Urinary bladder (tissue), 4 donors: Measurements from ENCODE around the gene GAL3ST2. TPM values are rescaled to one million over a fixed set of nuclear protein-coding genes. Genes with fewer than 3 reads are reported as not detected.
"Not testable (repeated sequence)": the region's sequence is repeated elsewhere in the genome, so short reads cannot be mapped to it uniquely, and the experiment has no call there.

Source experiments
- DNase-seq: peaks from one replicate; pipeline ENCODE4 v3.0.0-alpha.2; 2015; ENCODE audit errors: extremely low spot score
- H3K27ac ChIP-seq: one replicate; pipeline ENCODE4 v1.5.1; 2013; ENCODE audit warnings: low read depth, mild to moderate bottlenecking, moderate library complexity
- H3K36me3 ChIP-seq: one replicate; pipeline ENCODE4 v1.6.1; 2013; ENCODE audit warnings: mild to moderate bottlenecking, moderate library complexity; ENCODE audit not compliant: insufficient read depth
- H3K4me1 ChIP-seq: one replicate; pipeline ENCODE4 v1.6.1; 2013; ENCODE audit warnings: mild to moderate bottlenecking, moderate library complexity; ENCODE audit not compliant: insufficient read depth
- H3K4me3 ChIP-seq: one replicate; pipeline ENCODE4 v1.5.1; 2013; ENCODE audit warnings: low read depth, low read length
- WGBS: extraction: QIAGEN DNeasy Blood & Tissue Kit; methylation state at CpG from one replicate; pipeline ENCODE4 v1.1.7; 2013; 5-methylcytosine and 5-hydroxymethylcytosine counted together
- polyA plus RNA-seq: library from polyadenylated mRNA; stranded (reverse); fragments of 200-250 nt; gene quantifications from one replicate; pipeline ENCODE4 v1.2.3, GENCODE V29; 2013
- total RNA-seq: library from RNA; depleted of rRNA; stranded (reverse); fragments of >200 nt; gene quantifications from one replicate; pipeline ENCODE4 v1.2.3, GENCODE V29; 2014
- donor health status: healthy with polysubstance abuse.
- donor health status: healthy.

GAL3ST2 gene
- total and polyA plus RNA-seq, 2 donors, result not detected

DNA sequence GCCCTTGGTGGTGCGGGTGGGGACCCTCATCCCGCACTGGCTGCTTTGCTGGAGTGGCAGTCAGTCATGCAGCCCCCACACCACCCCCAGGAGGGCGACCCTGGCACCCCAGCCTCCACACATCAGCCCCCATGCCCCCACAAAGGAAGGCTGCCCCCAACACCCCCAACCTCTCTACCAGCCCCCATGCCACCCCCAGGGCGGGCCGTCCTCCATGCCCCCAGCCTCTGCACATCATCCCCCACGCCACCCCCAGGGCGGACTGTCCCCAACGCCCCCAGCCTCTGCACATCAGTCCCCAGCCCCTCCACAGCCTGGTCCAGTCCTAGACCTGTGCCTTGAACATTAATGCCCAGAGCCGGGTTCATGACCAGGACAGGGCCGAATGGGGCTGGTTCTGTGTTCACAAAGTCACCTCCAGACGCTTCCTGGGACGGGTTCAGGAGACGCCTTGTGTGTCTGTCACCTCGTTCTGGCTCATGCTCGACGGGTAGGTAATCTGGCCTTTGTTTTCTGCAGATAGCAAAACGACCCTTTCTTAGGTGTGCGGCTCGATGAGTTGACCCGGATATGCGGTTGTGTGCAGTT, 23.8 kb upstream of the GAL3ST2 start:
- no peaks in the 10 kb centered on the region for H3K36me3 ChIP-seq
- no peak for DNase-seq
- no peak overlapping the region for H3K4me3 ChIP-seq
- 94% methylated on average over 21 of the region's 21 CpGs for WGBS
- no peaks in the 10 kb centered on the region for H3K4me1 ChIP-seq
- no peak overlapping the region for H3K27ac ChIP-seq

DNA sequence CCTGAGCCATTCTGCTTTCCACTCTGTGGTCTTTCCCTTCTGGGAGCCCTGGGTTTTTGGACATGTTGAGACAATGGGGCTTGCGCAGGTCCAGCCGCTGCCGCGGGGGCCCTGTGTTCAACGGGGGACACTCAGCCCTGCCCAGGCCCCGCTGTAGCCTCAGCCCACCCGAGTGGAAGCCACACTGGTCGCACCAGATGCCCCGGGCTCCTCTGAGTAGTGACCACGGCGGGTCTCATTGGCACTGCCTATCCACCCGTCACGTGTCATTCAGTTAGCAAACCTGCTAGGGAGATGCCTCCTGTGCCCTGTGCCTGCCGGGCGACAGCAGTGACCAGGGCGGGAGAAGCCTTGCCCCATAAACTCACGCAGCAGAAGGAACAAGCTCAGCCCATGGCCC, 23.1 kb upstream of the GAL3ST2 start:
- Histone ChIP-seq H3K4me1 (no peaks in the 10 kb centered on the region), H3K27ac (no peak overlapping the region), H3K4me3 (no peak overlapping the region), H3K36me3 (no peaks in the 10 kb centered on the region)
- WGBS, result 94% methylated on average over 17 of the region's 17 CpGs
- no peak for DNase-seq

DNA sequence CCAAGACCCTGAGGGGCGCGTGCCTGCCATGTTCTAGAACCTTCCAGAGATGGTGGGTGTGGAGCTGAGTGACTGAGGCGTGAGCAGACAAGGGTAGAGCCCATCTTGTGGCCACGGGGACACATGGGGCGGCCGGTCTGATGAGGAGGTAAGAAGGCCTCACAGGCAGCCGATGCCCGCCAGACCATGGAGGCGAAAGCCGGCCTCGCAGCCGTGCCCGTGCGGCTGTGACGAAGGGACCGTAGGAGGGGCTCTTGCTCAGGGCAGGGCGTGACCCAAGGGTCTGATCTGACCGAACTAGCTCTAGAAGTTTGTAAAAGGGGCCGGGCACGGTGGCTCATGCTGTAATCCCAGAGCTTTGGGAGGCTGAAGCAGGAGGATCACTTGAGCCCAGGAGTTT, 22.6 kb upstream of the GAL3ST2 start:
- no peaks in the 10 kb centered on the region for H3K36me3 ChIP-seq
- H3K27ac ChIP-seq, result no peak overlapping the region
- H3K4me1 ChIP-seq, result no peaks in the 10 kb centered on the region
- no peak for DNase-seq
- H3K4me3 ChIP-seq, result no peak overlapping the region
- 97% methylated on average over 20 of the region's 20 CpGs for WGBS

DNA sequence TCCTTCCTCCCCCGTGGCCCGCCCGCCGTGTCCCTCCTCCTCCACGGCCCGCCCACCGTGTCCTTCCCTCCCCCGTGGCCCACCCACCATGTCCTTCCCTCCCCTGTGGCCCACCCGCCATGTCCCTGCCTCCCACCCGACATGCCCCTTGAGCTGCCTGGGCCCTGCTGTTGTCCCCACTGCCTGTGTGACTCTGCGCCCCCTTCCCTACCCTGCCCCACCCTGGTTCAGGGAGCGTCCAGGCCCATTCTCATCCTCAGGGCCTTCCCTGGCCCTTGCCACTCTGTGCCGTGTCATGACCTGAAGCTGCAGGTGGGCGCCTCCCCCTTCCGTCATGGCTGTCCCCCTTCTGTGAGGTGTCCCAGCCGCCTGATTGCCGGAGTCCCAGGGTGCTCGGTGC, 21.5 kb upstream of the GAL3ST2 start:
- Histone ChIP-seq H3K36me3 (no peaks in the 10 kb centered on the region), H3K4me3 (no peak overlapping the region), H3K4me1 (no peaks in the 10 kb centered on the region), H3K27ac (no peak overlapping the region)
- no peak for DNase-seq
- WGBS, result 88% methylated on average over 17 of the region's 18 CpGs

DNA sequence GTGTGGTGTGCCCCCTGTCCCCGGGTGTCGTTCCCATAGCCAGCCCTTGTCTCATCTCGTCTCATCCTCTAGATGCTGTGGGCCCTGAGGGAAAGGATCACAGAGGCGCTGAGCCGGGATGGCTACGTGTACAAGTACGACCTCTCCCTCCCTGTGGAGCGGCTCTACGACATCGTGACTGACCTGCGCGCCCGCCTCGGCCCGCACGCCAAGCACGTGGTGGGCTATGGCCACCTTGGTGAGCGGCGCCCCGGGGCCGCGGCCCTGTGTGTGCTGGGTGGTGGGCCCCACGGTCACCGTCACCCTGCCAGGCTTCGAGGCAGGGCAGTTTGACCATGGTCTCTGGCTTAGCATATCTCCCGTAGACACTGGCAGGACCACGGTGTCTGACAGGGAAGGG, 20.8 kb upstream of the GAL3ST2 start:
- no peak for DNase-seq
- 96% methylated on average over 27 of the region's 27 CpGs for WGBS

DNA sequence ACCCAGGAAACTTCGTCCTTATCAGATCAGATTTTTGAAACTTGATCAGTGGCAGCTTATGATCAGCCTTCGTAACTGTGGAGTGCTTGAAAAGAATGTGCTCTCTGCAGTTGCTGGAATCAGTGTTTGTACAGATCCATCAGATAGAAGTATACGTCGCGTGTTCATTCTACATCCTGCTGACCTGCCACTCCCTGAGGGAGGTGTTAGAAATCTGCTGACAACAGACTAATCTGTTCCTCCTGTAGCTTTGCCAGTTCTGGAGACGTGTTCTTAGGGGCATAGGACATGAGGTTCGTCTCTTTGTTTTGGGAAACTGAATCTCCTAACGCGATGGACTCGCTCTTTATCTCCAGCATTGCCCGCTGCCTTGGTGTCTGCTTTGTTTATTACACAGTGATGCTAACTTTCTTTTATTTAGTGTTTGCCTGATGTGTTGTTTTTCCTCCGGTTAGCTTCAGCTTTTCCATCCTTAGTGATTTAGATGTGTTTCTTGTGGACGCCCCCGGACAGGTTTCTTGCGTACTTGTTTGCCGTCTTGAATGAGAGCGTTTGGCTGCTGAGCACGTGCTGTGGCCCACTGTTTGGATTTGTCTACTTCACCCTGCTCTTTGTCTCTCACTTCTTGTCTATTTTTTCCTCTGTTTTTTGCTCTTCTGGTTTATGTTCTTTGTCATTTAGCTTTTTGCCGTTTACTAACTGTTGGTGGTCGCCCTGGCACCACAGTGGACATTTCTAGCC, 17.4 kb upstream of the GAL3ST2 start:
- Histone ChIP-seq H3K36me3 (no peaks in the 10 kb centered on the region), H3K4me3 (no peak overlapping the region), H3K4me1 (no peaks in the 10 kb centered on the region), H3K27ac (no peak overlapping the region)
- 80% methylated on average over 20 of the region's 20 CpGs for WGBS
- DNase-seq, result no peak

More for the DNA sequence above, 20.8 kb upstream of the GAL3ST2 start:
- H3K4me3 ChIP-seq, result no peak overlapping the region
- H3K4me1 ChIP-seq, result no peaks in the 10 kb centered on the region
- no peak overlapping the region for H3K27ac ChIP-seq
- no peaks in the 10 kb centered on the region for H3K36me3 ChIP-seq

DNA sequence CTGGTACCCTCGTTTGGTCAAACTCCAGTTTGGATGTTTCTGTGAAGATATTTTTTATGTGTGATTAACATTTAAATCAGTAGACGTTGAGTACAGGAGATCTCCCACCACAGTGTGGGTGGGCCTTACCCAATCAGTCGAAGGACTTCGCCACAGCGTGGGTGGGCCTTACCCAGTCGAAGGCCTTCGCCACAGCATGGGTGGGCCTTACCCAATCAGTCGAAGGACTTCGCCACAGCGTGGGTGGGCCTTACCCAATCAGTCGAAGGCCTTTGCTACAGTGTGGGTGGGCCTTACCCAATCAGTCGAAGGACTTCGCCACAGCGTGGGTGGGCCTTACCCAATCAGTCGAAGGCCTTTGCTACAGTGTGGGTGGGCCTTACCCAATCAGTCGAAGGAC, 16.7 kb upstream of the GAL3ST2 start:
- not testable (repeated sequence) for H3K4me1 ChIP-seq, H3K27ac ChIP-seq, H3K36me3 ChIP-seq, DNase-seq, H3K4me3 ChIP-seq
- WGBS, result 95% methylated on average over 11 of the region's 16 CpGs

DNA sequence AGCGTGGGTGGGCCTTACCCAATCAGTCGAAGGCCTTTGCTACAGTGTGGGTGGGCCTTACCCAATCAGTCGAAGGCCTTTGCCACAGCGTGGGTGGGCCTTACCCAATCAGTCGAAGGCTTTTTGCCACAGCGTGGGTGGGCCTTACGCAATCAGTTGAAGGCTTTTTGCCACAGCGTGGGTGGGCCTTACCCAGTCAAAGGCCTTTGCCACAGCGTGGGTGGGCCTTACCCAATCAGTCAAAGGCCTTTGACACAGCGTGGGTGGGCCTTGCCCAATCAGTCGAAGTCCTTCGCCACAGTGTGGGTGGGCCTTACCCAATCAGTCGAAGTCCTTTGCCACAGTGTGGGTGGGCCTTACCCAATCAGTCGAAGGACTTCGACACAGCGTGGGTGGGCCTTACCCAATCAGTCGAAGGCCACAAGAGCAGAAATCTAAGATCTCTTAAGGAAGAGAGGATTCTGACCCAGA, 16.3 kb upstream of the GAL3ST2 start:
- DNase-seq, result no peak
- Histone ChIP-seq H3K4me1 (no peaks in the 10 kb centered on the region), H3K4me3 (no peak overlapping the region), H3K36me3 (no peaks in the 10 kb centered on the region), H3K27ac (no peak overlapping the region)
- WGBS, result 97% methylated on average over 17 of the region's 17 CpGs

DNA sequence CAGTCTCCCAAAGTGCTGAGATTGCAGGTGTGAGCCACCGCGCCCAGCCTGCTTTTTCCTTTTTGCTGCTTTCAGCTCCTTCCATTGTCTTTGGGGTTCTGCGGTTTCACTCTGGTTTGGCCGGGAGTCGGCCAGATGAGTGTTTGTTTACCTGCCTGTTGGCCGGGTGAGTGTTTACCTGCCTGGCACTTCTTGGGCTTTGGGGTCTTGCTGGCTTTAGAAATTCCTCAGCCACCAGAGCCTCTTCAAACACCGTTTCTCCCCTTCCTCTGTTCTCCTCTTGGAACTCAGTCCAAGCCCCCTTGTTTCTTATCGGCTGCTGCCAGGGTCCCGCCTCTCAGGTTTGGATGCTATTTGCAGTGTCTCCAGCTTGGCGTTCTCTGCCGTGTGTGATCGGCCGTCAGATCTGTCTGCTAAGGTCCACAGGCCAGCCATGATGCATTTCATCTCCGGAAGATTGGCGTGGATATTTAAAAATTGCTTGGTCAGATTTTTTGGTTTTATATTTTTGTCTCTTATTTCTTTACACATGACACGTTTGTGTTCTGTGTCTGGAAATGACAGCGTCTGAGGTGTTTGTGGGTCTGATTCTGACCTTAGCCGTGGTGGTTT, 14.2 kb upstream of the GAL3ST2 start:
- no peak overlapping the region for H3K27ac ChIP-seq
- H3K36me3 ChIP-seq, result no peaks in the 10 kb centered on the region
- 79% methylated on average over 18 of the region's 18 CpGs for WGBS
- no peaks in the 10 kb centered on the region for H3K4me1 ChIP-seq
- H3K4me3 ChIP-seq, result no peak overlapping the region
- no peak for DNase-seq

DNA sequence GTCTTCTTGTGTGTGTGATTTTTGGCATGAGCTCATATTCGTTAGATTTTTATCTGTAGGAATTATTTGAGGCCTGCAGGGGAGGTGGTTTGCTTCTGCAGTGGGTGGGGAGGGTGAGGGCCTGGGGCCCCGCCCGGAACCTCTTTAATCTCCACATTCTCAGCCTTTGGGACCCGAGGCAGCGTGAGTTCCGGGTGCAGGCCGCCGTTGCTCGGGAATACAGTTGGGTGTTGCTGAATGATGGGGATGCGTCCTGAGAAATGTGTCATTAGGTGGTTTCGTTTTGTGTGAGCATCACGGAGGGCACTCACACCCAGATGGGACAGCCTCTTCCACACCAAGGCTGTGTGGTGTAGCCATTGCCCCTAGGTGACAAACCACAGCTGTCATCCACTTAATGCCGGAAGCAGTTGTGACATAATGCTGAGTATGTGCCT, 13.7 kb upstream of the GAL3ST2 start:
- DNase-seq, result no peak
- WGBS, result 85% methylated on average over 13 of the region's 13 CpGs
- H3K27ac ChIP-seq, result no peak overlapping the region
- no peaks in the 10 kb centered on the region for H3K36me3 ChIP-seq
- no peak overlapping the region for H3K4me3 ChIP-seq
- no peaks in the 10 kb centered on the region for H3K4me1 ChIP-seq

DNA sequence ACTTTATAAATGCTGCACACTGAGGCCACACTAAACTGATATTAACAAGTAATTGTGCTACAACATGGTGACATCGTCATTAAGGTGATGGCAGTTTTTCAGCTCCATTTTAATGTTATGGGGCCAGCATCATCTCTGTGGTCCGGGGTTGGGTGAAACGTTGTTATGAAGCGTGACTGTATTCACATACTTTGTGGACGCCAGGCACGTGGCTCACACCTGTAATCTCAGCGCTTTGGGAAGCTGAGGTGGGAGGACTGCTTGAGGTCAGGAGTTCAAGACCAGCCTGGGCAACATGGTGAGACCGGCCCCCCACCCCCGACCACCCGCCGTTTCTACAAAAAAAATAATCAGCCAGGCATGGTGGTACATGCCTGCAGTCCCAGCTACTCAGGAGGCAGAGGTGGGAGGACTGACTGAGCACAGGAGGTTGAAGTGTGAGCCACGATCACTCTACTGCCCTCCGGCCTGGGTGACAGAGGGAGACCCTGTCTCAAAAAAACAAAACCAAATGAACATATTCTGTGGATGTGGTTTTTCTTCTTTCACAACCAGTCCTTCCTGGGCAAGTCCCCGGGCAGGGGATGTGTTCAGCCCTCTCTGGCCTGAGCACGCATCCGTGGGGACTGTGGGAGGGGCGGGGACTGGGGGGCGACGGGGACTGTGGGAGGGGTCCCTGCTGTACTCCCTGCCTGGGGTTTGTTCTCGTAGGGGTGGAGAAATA, 12.9 kb upstream of the GAL3ST2 start:
- WGBS, result 74% methylated on average over 20 of the region's 20 CpGs
- no peak overlapping the region for H3K4me3 ChIP-seq
- no peak overlapping the region for H3K27ac ChIP-seq
- H3K36me3 ChIP-seq, result no peaks in the 10 kb centered on the region
- no peak for DNase-seq
- H3K4me1 ChIP-seq, result no peaks in the 10 kb centered on the region

DNA sequence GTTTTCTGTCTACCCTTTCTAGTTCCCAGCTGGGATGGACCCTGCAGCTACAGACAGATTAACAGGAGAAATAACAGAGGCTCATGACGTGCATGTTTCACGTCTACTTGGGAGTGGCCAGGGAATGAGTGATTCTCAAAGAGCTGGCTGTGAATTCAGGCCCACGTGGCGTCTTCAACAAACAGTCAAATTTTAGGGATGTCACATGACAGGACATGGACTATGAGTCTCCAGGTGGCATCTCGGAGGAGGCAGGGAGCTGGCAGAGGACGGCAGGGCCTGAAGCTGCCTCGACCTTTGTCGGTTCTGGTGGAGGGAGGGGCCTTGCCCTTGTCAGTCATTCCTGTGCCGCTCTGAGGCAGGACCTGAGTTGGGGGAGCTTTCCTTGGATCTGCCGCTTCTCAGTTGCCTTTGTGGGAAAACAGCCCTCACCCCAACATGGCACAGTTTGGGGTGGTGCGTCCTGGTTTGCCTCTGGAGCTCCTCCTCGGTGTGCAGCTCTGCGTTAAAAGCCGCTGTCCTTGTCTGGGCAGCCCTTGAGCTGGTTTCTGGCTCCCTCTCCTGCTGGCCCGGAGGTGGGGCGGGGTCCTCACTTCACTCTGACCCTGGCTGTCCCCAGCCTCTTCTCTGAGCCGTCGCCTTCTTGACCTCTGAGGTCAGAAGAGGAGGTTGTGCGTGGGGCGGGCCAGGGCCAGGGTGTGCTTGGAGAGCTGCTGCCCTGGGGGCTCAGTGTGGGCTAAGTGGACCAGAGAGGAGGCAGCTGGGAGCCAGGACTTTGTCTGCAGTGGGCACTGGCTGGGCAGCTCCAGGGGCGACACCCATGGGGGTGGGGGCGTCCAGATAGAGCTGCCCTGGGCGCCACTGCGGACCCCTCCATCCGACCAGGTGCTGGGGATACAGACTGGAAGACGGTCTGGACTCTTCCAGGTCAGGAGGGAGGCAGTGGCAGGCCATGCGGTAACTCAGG, 12.1 kb upstream of the GAL3ST2 start:
- DNase-seq, result no peak
- no peaks in the 10 kb centered on the region for H3K36me3 ChIP-seq
- 82% methylated on average over 27 of the region's 27 CpGs for WGBS

More for the DNA sequence above, 12.1 kb upstream of the GAL3ST2 start:
- Histone ChIP-seq H3K27ac (no peak overlapping the region), H3K4me3 (no peak overlapping the region), H3K4me1 (no peaks in the 10 kb centered on the region)
